Mesenteric fat pad (tissue), 1 donor: ENCODE data around the gene GNRH2. TPM values are rescaled to one million over a fixed set of nuclear protein-coding genes. Genes with fewer than 3 reads are reported as not detected.
"Not testable (repeated sequence)": the region's sequence is repeated elsewhere in the genome, so short reads cannot be mapped to it uniquely, and the experiment has no call there.

Experiments used
- DNase-seq: peaks from one replicate; pipeline ENCODE4 v3.0.0-alpha.2; 2020; ENCODE audit warnings: low spot score
- long read RNA-seq: library from polyadenylated mRNA; unstranded; transcript quantifications from one replicate; pipeline ENCODE4 v2.0.0, GENCODE V29; 2020
- total RNA-seq: library from RNA; stranded (reverse); fragmentation: NEBNext Ultra II Directional; extraction: Animal tissue kit (Norgen Biotek cat#: 25700); gene quantifications from one replicate; pipeline ENCODE4 v1.2.1, GENCODE V29; 2021
- donor health status: DM: yes; HTN: yes; CAD: no.

Gene GNRH2
- not detected for total RNA-seq
- long read RNA-seq, result 0 reads

- no peak for DNase-seq
These were observed at the start of gene GNRH2 for GRCh38 chr20:3043322-3043721. GNRH2 (plus strand) TSS chr20:3043622; CDS start chr20:3044415, 793 bp downstream.

GRCh38 chr20:2995796-2996195, 47.6 kb upstream of the GNRH2 start:
- no peak for DNase-seq

GRCh38 chr20:2998728-2999127, 44.7 kb upstream of the GNRH2 start:
- no peak for DNase-seq

GRCh38 chr20:3000852-3001523, 42.4 kb upstream of the GNRH2 start:
- DNase-seq, result no peak

- no peak for DNase-seq
These were observed 40.0 kb upstream of the GNRH2 start for GRCh38 chr20:3003416-3003815.

- no peak for DNase-seq
These were observed 32.3 kb upstream of the GNRH2 start for GRCh38 chr20:3010985-3011723.

GRCh38 chr20:3011752-3012151, 31.7 kb upstream of the GNRH2 start:
- DNase-seq, result no peak

- DNase-seq, result no peak
These were observed 29.7 kb upstream of the GNRH2 start for GRCh38 chr20:3013771-3014170.

GRCh38 chr20:3014179-3014578, 29.2 kb upstream of the GNRH2 start:
- no peak for DNase-seq

GRCh38 chr20:3014662-3015061, 28.8 kb upstream of the GNRH2 start:
- DNase-seq, result no peak

- DNase-seq, result not testable (repeated sequence)
These were observed 28.1 kb upstream of the GNRH2 start for GRCh38 chr20:3015302-3015701.

- no peak for DNase-seq
These were observed 22.1 kb upstream of the GNRH2 start for GRCh38 chr20:3021327-3021726.

- no peak for DNase-seq
These were observed 21.6 kb upstream of the GNRH2 start for GRCh38 chr20:3021777-3022176.

- not testable (repeated sequence) for DNase-seq
These were observed 20.6 kb upstream of the GNRH2 start for GRCh38 chr20:3022559-3023490.

- no peak for DNase-seq
These were observed 15.4 kb upstream of the GNRH2 start for GRCh38 chr20:3027987-3028386.

- DNase-seq, result no peak
These were observed 11.8 kb upstream of the GNRH2 start for GRCh38 chr20:3031524-3032147.

GRCh38 chr20:3032624-3033023, 10.8 kb upstream of the GNRH2 start:
- DNase-seq, result no peak

GRCh38 chr20:3037654-3038053, 5.8 kb upstream of the GNRH2 start:
- no peak for DNase-seq

- no peak for DNase-seq
These were observed 5.0 kb upstream of the GNRH2 start for GRCh38 chr20:3038454-3038853.

- no peak for DNase-seq
These were observed 4.0 kb upstream of the GNRH2 start for GRCh38 chr20:3039426-3039825.

- no peak for DNase-seq
These were observed 3.3 kb upstream of the GNRH2 start for GRCh38 chr20:3040086-3040485.
